NCI-H82 (cell line): ENCODE measurements around the gene KIF14.
A peak's percentile ranks its signal among the peaks of the same experiment; 100 is the strongest.

Experiments
- DNase-seq: peaks from one replicate; lab custom pipeline; 2025; lab: John Stamatoyannopoulos, UW

The KIF14 gene

GRCh38 chr1:200620273-200621131 is at the start of gene KIF14:
KIF14 (minus strand) TSS chr1:200620751; CDS start chr1:200618723, 2,028 bp downstream.
- peak; percentile 99 for DNase-seq

DNA sequence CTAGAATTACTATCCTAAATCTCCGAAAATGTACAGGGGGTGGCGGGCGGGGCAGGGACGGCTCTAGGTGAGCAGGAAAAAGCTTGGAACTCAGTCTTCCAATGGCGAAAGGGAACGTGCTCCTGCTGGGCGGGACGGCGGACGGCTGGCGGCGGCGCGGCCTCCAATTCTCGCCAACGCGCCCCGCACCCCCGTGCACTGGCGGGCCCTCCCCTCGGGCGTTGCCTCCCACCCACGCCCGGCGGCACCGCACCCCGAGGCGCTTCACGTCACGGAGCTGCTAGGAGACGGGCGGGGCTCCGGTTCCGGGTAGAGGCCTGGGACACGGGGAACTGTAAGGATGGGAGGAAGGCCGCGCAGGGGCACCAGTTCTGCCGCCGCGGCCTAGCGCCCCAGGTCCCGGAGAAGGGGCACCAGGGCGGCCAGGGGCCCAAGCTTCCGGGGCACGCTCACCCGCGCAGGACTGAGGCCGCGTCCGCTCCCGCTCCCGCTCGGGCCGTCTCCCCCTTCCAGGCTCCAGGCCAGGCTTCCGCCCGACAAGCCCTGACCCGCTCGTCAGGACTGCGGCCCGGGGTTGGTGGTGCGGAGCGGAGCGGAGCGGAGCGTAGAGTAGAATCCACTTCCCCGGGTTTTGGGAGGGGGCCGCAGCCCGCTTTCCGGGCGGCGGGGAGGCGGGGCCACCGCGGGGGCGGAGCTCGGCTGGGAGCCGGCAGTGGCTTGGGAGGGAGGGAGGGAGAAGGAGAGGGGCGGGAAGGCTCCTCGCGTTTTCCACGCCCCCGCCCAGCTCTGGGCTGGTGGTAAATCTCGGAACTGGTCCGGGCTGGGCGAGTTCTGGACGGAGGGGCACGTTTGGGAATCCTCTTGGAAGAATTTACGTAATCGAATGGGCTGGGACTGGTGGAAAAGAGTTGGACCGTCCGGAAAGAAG is 49.0 kb upstream of the KIF14 start, which contains the start of gene DDX59:
TSS of gene DDX59 (minus strand) at position 594 of the 928 bp plus-strand sequence. CDS start 3,167 bp downstream, outside the sequence.
- peak; percentile 99 for DNase-seq

DNA sequence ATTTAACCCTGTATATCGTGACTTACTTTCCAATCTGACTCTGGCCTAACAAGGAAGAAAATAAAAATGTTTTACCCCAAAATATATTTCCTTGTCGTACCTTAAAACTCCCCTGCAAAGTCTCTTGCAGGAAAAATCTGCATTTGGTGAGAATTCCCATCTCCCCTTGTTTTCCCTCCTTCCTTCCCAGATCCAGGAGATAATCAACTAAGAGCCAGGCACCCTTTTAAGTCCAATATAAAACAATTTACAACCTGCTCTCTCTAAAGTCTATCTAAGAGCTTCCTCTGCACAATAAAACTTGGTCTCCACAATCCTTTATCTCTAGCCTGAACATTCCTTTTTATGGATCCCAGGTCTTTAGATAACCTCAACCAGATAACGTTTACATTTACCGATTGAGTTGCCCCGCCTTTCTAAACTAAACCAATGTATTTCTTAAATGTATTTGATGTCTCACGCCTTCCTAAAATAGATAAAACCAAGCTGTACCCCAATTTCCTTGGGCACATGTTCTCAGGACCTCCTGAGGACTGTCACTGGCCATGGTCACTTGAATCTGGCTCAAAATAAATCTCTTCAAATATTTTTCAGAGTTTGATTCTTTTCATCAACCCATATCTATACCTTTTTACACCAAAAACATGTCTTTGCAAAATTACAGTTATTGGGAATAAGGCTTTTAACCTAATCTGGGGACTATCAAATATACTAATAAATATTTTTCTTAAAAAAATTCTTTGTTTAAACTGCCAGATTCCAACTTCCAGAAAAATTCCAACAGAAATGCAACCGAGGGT is 48.2 kb upstream of the KIF14 start:
- peak; percentile 18 for DNase-seq

- DNase-seq = no peak
Measured at GRCh38 chr1:200666309-200666708, 45.8 kb upstream of the KIF14 start.

DNA sequence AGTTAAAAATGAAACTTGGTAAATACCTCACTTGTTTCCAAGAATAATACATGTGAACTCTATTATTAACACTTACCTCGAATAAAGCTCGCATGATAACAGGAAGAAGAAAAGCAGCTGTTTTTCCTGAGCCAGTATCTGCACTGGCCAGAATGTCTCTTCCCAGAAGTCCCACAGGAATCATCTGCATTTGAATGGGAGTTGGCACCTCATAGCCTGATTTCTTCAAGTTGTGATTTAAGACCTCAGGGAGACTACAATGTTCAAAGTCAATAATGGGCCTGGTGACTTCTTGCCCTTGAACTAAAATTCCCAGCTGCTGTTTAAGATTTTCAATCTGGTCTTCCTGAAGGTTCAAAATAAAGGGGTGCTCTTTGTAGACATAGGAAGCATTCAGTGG is 45.3 kb upstream of the KIF14 start:
- DNase-seq = no peak

- no peak for DNase-seq
Measured at GRCh38 chr1:200660719-200661118, 40.2 kb upstream of the KIF14 start.

DNA sequence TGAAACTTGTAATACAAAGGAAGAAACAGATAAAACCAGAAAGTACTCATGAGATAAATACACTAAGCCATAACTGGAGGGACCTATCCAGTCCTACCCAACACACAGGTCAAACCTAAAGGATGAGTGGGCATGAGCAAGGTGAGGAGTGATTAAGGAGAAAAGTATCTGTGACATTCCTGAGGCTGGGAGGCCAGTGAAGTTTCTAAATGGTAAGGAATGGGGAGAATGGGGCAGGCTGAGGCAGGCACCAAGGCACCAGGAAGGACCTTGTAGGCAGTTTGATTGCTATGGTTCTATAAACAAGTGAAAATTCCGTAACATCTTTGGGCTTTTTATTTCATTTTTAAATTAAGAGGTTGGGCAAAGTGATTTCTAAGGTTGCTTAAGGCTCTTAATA is 38.7 kb upstream of the KIF14 start:
- no peak for DNase-seq

- no peak for DNase-seq
Measured at GRCh38 chr1:200658037-200658818, 37.7 kb upstream of the KIF14 start.

GRCh38 chr1:200654660-200655059 is 34.1 kb upstream of the KIF14 start:
- DNase-seq = no peak

- no peak for DNase-seq
Measured at GRCh38 chr1:200653022-200653462, 32.5 kb upstream of the KIF14 start.

GRCh38 chr1:200652378-200652777 is 31.8 kb upstream of the KIF14 start:
- DNase-seq = no peak

DNA sequence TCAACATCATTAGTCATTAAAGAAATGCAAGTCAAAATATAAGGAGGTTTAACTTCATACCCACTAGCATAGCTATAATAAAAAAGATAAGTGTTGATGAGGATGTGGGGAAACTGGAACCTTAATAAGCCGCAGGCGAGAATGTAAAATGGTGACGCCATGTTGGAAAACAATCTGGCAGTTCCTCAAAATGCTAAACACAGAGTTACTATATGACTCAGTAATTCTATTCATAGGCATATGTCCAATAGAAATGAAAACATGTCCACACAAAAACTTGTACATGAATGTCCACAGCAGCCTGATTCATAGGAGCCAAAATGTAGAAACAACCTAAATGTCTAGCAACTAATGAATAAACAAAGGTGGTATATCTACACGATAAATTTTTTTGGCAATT is 26.0 kb upstream of the KIF14 start:
- DNase-seq = no peak

DNA sequence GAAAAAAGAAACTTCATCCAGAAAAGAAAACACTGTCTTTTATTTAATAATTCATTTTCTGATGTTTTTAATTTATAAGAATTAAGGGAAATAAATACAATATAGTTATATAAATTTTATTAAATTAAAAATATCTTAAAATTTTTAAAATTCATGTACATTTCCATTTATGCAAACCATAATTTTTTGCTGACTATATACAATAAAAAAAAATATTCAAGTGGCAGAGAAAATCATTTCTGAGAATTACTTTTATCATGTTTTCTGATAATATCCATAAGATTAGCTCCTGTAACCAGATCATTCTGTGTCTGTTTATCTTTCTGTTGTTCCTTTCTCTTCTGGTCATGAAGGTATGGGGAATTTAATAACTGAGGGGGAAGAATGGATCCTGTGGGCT is 23.5 kb upstream of the KIF14 start:
- no peak for DNase-seq

- no peak for DNase-seq
Measured at GRCh38 chr1:200642481-200642880, 21.9 kb upstream of the KIF14 start.

GRCh38 chr1:200640963-200641401 is 20.4 kb upstream of the KIF14 start:
- DNase-seq = no peak

GRCh38 chr1:200640373-200640962 is 19.9 kb upstream of the KIF14 start:
- no peak for DNase-seq

DNA sequence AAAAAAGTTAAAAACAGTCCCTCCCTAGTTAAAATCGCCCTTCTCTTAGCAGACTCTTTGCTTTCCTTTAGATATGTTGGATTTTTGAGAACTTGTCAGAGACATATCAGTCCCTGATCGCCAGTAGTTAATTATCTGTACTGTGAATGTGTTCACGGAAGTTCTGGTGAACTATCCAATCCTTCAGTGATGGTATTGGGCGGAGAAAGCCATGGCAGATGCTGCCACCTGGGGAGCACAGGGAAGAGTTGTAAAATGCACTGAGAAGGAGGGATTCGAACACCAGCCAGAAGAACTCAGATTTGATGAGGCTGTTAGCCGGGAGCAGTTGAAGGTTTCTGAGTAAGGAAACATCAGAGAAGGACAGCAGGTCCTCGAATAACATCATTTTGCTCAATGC is 17.5 kb upstream of the KIF14 start:
- DNase-seq = no peak

DNA sequence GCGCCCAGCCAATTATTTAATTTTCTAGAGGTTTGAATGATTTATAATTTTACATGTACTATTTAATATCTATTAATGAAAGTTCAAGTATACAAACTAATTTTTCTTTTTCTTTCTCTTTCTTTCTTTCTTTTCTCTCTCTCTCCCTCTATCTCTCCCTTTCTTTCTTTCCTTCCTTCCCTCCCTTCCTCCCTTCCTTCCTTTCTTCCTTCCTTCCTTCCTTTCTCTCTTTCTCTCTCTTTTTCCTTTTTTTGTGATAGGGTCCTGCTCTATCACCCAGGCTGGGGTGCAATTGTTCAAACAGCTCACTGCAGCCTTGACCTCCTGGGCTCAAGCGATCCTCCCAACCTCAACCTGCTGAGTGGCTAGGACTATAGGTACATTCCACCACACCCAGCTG is 16.1 kb upstream of the KIF14 start:
- no peak for DNase-seq

DNA sequence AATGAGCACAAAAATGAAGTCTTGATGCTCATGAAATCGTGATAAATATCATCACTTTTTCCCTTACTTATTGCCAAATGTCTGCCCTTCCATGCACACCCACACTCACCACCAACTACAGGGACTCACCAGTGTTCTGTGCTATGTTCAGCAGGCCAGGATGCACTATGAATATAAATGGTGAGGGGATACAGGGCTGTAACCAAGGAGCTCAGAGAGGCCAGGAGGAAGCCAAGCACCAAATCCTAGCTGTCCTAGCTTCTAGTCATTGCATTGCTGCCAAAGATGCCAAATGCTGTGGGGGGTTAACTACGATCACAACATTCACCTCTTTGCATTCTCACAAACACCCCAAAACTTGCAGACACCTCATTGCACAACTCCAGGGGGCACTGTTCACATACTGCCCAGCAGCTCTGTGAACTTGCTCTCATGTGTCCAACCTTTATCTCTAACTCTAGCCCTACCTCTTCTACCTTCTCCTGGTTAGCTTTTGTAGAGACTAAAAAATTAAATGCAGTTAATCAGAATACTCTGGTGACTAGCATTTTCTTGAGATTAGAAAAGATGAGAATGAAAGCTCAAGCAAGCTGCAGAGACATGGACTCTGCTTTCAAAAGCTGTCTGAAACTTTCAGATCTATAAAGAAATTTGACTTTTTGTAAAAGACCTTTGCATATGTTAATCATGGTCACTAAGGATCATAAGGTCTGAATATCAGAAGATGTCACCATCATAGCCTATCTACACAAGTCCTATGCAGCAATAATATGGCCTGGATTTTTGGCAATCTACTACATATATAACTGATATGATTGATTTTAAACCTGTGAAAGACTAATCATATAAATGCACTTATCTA is 13.9 kb upstream of the KIF14 start:
- no peak for DNase-seq

- DNase-seq = no peak
Measured at GRCh38 chr1:200631375-200631774, 10.8 kb upstream of the KIF14 start.
